Panc1 (cell line): Measurements from ENCODE around the gene ISYNA1. TPM values are rescaled to one million over a fixed set of nuclear protein-coding genes. Genes with fewer than 3 reads are reported as not detected.

ENCODE experiments used
- ATAC-seq: fragments of 200-7000 bp; cut with Tn5 transposase; 2 replicates; pipeline ENCODE4 v1.9.1; 2020; ENCODE audit warnings: mild to moderate bottlenecking, moderate library complexity
- BruUV-seq: library from RNA; stranded (reverse); fragments of 400-500 nt; replicated peaks from 2 replicates; lab custom pipeline; 2021; lab: Mats Ljungman, UMichigan
- CTCF ChIA-PET: fragments of 300-600 bp; sonication (Branson Sonifier 250); formaldehyde crosslinking; loops from one replicate; lab custom pipeline; 2022; ENCODE audit warnings: antibody characterized with exemption; lab: Charles Lee
- POLR2A ChIA-PET: fragments of 300-600 bp; sonication (Branson Sonifier 250); formaldehyde crosslinking; loops from one replicate; lab custom pipeline; 2022; ENCODE audit warnings: antibody characterized with exemption; lab: Charles Lee
- DNase-seq: peaks from one replicate; pipeline ENCODE4 v3.0.0-alpha.2; 2010; ENCODE audit warnings: low read depth, low spot score
- H3K27ac ChIP-seq: 2 replicates; pipeline ENCODE4 v1.5.1; 2011; ENCODE audit warnings: mild to moderate bottlenecking, low read length, inconsistent platforms
- H3K27me3 ChIP-seq: fragments of 200-500 bp; sonication (Bioruptor generic); 2 replicates; pipeline ENCODE4 v1.6.0; 2014; ENCODE audit warnings: low read length, inconsistent platforms; ENCODE audit not compliant: control insufficient read depth, insufficient read depth
- H3K36me3 ChIP-seq: fragments of 200-500 bp; sonication (Bioruptor generic); 2 replicates; pipeline ENCODE4 v1.5.1; 2014; ENCODE audit warnings: inconsistent platforms, mild to moderate bottlenecking, low read length, moderate library complexity; ENCODE audit not compliant: control insufficient read depth, insufficient read depth
- H3K4me1 ChIP-seq: 2 replicates; pipeline ENCODE4 v1.5.1; 2011; ENCODE audit warnings: inconsistent platforms, mild to moderate bottlenecking, low read length, moderate library complexity; ENCODE audit not compliant: control insufficient read depth, insufficient read depth
- H3K4me3 ChIP-seq, 2 experiments: 2 replicates each; pipeline ENCODE4 v1.5.1; 2011 to 2012; ENCODE audit warnings: low read depth in 2 of 2, low read length in 2 of 2, mild to moderate bottlenecking in 2 of 2, inconsistent platforms in 1 of 2, moderate library complexity in 1 of 2
- H3K9me3 ChIP-seq: fragments of 200-500 bp; sonication (Bioruptor generic); 2 replicates; pipeline ENCODE4 v1.5.1; 2014; ENCODE audit warnings: low read depth, mild to moderate bottlenecking, inconsistent platforms, low read length, moderate library complexity; ENCODE audit not compliant: control insufficient read depth, insufficient read depth
- POLR2AphosphoS5 ChIP-seq: IDR thresholded peaks from 2 replicates; pipeline ENCODE4 v1.6.1; 2012; ENCODE audit warnings: mild to moderate bottlenecking, low read depth, low read length, moderate library complexity
- SIN3A ChIP-seq: IDR thresholded peaks from 2 replicates; pipeline ENCODE4 v1.6.1; 2012; ENCODE audit warnings: low read depth, mild to moderate bottlenecking, low read length, moderate library complexity, borderline replicate concordance; ENCODE audit not compliant: insufficient read depth
- TCF7L2 ChIP-seq: IDR thresholded peaks from 2 replicates; pipeline ENCODE4 v1.6.1; 2011; ENCODE audit warnings: mild to moderate bottlenecking, low read depth, low read length, inconsistent platforms
- in situ Hi-C: cut with HindIII; loops from 2 replicates; pipeline ENCODE4 v1.10.0; 2016; ENCODE audit warnings: low sequenced_read_pairs, low pct_unique_long_range_greater_than_20kb
- intact Hi-C: fragments of 100-400 bp; cut with micrococcal nuclease; formaldehyde crosslinking; loops from one replicate; pipeline ENCODE4 v1.10.0; 2022; ENCODE audit not compliant: unreplicated experiment
- total RNA-seq: library from RNA; stranded (reverse); gene quantifications from one replicate; pipeline ENCODE4 v1.2.1, GENCODE V29; 2021; ENCODE audit not compliant: unreplicated experiment
- TF ChIP-seq, protein P1 (sequence below), 2 experiments: IDR thresholded peaks; 2 replicates each; pipeline ENCODE4 v1.6.1; 2011 to 2012; ENCODE audit warnings: low read depth in 2 of 2, control low read depth in 1 of 2, low read length in 1 of 2, mild to moderate bottlenecking in 1 of 2, moderate library complexity in 1 of 2; ENCODE audit not compliant: insufficient read depth in 1 of 2
- TF ChIP-seq, protein P2 (sequence below): fragments of 450-650 bp; IDR thresholded peaks from 2 replicates; pipeline ENCODE4 v1.5.1; 2017; ENCODE audit warnings: mild to moderate bottlenecking

Gene ISYNA1
- total RNA-seq, 1 experiment from 2014 or later, result 351 TPM

DNA sequence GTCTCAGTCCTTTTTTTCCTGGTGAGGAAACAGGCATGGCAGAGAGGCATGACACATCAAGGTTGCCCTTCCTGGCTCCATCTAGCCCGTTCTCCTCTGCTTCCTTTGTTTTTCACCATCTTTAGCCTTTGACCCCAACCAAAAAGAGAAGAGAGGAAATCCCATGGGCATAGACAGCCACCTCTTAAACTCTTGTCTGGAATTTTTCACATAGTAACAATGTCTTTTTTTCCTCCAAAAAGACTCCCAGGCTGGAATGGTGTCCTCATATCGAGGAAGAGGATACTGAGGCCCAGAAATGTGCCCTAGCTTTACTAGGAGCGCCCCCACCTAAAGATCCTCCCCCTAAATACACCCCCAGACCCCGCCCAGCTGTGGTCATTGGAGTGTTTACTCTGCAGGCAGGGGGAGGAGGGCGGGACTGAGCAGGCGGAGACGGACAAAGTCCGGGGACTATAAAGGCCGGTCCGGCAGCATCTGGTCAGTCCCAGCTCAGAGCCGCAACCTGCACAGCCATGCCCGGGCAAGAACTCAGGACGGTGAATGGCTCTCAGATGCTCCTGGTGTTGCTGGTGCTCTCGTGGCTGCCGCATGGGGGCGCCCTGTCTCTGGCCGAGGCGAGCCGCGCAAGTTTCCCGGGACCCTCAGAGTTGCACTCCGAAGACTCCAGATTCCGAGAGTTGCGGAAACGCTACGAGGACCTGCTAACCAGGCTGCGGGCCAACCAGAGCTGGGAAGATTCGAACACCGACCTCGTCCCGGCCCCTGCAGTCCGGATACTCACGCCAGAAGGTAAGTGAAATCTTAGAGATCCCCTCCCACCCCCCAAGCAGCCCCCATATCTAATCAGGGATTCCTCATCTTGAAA, 52.0 kb downstream of the ISYNA1 start, which contains the start of gene GDF15:
Gene GDF15, plus strand, starts transcription at position 484 of the 868 bp plus-strand sequence. Its CDS starts 32 bp downstream, at position 516.
- peaks cover 21% of the 10 kb centered on the region for H3K4me1 ChIP-seq
- BruUV-seq, result no TSS peak
- in situ Hi-C loops, result no loop called here

DNA sequence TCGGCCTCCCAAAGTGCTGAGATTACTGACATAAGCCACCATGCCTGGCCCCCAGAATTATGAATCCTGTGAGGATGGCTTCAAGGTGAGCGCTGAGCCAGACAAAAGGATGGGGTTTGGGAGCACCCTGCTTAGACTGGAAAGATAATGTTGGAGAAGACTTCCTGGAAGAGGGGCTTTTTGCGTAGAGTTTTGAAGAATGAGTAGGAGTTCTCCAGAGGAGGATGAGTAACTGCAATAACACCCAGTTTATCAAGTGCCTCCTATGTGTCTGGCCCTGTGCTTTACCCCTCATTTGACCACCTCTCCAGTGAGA, 52.6 kb downstream of the ISYNA1 start:
- BruUV-seq, result TSS peak; percentile 98
- POLR2A ChIA-PET, result no interaction called here
- intact Hi-C loops, result no loop called here
- peaks cover 3% of the 10 kb centered on the region; the same call in 1 of the 2 replicates for H3K36me3 ChIP-seq
- H3K4me3 ChIP-seq, result peak overlapping the region in 1 of 2 experiments; percentile 2; a peak in 1 of 4 replicates
- peak overlapping the region; percentile 91 for H3K27ac ChIP-seq
- peaks cover 24% of the 10 kb centered on the region for H3K4me1 ChIP-seq
- H3K27me3 ChIP-seq, result no peaks in the 10 kb centered on the region
- CTCF ChIA-PET, result interaction anchor here (0.5 to 1.4 kb wide), 5 partner anchors 15 to 445 kb away, joined by 3 to 6 read pairs (median 3); no protein-coding TSS in a partner anchor
- TF ChIP-seq, protein P1, sequence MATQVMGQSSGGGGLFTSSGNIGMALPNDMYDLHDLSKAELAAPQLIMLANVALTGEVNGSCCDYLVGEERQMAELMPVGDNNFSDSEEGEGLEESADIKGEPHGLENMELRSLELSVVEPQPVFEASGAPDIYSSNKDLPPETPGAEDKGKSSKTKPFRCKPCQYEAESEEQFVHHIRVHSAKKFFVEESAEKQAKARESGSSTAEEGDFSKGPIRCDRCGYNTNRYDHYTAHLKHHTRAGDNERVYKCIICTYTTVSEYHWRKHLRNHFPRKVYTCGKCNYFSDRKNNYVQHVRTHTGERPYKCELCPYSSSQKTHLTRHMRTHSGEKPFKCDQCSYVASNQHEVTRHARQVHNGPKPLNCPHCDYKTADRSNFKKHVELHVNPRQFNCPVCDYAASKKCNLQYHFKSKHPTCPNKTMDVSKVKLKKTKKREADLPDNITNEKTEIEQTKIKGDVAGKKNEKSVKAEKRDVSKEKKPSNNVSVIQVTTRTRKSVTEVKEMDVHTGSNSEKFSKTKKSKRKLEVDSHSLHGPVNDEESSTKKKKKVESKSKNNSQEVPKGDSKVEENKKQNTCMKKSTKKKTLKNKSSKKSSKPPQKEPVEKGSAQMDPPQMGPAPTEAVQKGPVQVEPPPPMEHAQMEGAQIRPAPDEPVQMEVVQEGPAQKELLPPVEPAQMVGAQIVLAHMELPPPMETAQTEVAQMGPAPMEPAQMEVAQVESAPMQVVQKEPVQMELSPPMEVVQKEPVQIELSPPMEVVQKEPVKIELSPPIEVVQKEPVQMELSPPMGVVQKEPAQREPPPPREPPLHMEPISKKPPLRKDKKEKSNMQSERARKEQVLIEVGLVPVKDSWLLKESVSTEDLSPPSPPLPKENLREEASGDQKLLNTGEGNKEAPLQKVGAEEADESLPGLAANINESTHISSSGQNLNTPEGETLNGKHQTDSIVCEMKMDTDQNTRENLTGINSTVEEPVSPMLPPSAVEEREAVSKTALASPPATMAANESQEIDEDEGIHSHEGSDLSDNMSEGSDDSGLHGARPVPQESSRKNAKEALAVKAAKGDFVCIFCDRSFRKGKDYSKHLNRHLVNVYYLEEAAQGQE (IDR thresholded peaks at IDR 0.05; ENCODE audit: insufficient read depth in 1 of 2, low read depth in 2 of 2, low read length in 1 of 2), result no peak
- TF ChIP-seq TCF7L2 (no peak), POLR2AphosphoS5 (no peak), SIN3A (no peak)
- TF ChIP-seq, protein P2, sequence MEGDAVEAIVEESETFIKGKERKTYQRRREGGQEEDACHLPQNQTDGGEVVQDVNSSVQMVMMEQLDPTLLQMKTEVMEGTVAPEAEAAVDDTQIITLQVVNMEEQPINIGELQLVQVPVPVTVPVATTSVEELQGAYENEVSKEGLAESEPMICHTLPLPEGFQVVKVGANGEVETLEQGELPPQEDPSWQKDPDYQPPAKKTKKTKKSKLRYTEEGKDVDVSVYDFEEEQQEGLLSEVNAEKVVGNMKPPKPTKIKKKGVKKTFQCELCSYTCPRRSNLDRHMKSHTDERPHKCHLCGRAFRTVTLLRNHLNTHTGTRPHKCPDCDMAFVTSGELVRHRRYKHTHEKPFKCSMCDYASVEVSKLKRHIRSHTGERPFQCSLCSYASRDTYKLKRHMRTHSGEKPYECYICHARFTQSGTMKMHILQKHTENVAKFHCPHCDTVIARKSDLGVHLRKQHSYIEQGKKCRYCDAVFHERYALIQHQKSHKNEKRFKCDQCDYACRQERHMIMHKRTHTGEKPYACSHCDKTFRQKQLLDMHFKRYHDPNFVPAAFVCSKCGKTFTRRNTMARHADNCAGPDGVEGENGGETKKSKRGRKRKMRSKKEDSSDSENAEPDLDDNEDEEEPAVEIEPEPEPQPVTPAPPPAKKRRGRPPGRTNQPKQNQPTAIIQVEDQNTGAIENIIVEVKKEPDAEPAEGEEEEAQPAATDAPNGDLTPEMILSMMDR, result no peak
- DNase-seq, result no peak
- in situ Hi-C loops, result no loop called here
- ATAC-seq, result no peak
- no peaks in the 10 kb centered on the region for H3K9me3 ChIP-seq

More for the DNA sequence above, 52.0 kb downstream of the ISYNA1 start, which contains the start of gene GDF15:
- intact Hi-C loops, result no loop called here
- Histone ChIP-seq H3K36me3 (peaks cover 3% of the 10 kb centered on the region; the same call in 1 of the 2 replicates), H3K9me3 (no peaks in the 10 kb centered on the region), H3K27ac (peak within 1 kb of the TSS; percentile 91), H3K27me3 (no peaks in the 10 kb centered on the region), H3K4me3 (peak within 1 kb of the TSS; percentile 72 to 96)
- ATAC-seq (peak; percentile 75), DNase-seq (no peak)
- POLR2A ChIA-PET, result no interaction called here
- CTCF ChIA-PET, result interaction anchor here (0.5 to 1.4 kb wide), 6 partner anchors 15 to 444 kb away, joined by 3 to 9 read pairs (median 4); no protein-coding TSS in a partner anchor
- 0 out of 2 replicates have a peak, but pooled peaks have one; percentile 36 for TF ChIP-seq SIN3A
- TF ChIP-seq, protein P2, result peak; percentile 85
- TF ChIP-seq, protein P1 (IDR thresholded peaks at IDR 0.05; ENCODE audit: insufficient read depth in 1 of 2, low read depth in 2 of 2, low read length in 1 of 2), result peak in 1 of 2 experiments; percentile 77; a peak in 1 of 4 replicates
- no peak for TF ChIP-seq TCF7L2
- TF ChIP-seq POLR2AphosphoS5, result peak; percentile 98
